ENCODE results near the gene EIPR1. TPM values are rescaled to one million over a fixed set of nuclear protein-coding genes. Genes with fewer than 3 reads are reported as not detected.
A peak's percentile ranks its signal among the peaks of the same experiment; 100 is the strongest.
"Not testable (repeated sequence)": the region's sequence is repeated elsewhere in the genome, so short reads cannot be mapped to it uniquely, and the experiment has no call there.

EIPR1 gene
- total RNA-seq, 1 donor from 2014 or later = 30.3 TPM

DNA sequence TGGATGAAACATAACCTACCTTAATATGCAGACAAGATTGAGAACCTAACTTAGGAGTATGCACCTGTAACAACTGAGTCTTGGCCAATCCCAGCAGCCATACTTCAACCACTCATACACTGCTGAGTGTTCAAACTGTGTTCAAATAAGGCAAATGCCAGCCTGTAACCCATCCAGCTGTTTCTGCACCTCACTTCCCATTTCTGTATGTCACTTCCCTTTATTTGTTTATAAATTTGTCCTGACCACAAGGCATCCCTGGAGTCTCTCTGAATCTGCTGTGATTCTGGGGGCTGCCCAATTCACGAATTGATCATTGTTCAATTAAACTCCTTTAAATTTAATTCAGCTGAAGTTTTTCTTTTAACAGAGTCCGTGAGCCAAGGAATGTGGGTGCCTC is 20.2 kb downstream of the EIPR1 start:
- DNase-seq = not testable (repeated sequence)

DNA sequence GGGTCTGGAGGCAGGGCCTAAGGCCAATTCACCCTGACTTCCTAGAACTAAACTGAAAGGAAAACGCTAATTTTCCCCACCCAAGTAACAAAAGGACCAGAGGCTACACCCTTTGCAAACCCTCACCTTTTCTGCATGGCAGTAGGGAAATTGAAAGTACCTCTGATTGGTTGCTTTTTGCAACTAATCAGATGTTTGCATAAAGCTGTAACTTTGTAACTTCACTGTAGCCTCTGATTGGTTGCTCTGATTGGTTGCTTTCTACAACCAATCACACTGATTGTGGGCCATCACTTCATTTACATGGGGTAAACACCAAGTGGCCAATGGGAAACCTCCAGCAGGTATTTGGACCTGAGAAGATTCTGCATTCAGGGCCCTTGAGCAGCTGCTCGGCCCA is 20.8 kb downstream of the EIPR1 start:
- DNase-seq = no peak

DNA sequence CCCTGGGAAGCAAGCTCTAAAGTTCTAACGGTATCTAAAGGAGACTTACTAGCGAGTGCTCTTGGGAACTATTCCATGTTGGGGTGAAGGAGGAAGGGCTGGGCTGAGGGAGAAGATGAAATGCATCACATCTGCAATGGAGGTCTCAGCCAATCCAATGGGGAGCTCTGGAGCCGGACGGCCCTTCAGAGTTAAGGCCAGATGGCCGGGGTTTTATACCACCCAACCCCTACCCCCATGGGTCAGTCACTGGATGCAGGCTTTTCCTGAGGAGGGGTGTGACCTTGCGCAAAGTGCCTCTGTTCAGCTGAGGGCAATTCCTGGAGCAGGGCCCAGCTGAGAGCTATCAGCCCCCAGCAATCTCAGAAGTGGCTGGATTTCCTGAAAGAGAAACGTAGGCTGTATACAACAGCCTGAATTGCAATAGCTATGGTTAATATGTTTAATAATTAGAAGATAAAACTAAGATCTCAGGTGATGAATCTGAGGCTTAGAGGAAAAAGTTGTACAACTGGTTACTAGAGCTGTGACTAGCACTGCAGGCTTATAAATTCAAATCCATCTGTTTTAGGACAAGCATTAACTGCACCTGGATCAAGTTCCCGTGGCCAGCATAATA is 21.6 kb downstream of the EIPR1 start:
- no peak for DNase-seq

DNA sequence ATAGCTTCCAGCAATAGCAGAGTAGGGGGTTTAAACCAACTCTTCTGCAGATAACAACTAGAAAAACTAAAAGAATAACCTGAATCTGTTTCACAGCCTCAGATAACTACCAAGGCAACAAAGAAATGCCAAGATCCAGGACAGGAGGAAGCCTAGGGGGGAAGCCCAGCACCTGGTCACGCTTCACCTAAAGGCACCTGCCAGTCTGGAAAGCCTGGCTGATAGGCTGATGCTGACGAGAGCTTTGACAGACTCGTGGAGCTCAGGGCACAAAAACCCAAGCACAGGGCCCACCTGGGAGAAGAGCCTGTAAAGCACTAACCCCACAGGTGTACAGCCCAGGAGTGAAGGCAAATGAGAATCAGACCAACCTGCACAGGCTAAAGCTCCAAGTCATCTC is 22.6 kb downstream of the EIPR1 start:
- DNase-seq = no peak

DNA sequence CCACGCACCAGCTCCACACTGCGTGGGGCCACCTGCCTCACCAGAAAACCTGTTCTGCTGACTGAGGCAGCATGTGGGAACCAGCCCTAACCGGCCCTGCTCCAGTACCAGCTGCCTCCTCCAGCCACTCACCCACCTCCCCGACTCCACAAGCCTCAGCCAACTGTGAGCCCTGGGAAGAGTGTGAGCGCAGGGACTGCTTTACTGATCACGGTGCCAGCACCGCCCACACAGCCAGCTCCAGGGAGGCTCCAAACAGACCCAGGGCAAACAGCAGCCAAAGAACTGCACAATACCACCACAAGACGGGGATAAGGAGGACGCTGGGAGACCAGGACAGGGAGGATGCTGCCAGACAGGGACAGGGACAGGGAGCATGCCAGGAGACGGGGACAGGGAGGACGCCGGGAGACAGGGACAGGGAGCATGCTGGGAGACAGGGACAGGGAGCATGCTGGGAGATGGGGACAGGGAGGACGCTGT is 28.4 kb downstream of the EIPR1 start:
- DNase-seq = peak; percentile 80

DNA sequence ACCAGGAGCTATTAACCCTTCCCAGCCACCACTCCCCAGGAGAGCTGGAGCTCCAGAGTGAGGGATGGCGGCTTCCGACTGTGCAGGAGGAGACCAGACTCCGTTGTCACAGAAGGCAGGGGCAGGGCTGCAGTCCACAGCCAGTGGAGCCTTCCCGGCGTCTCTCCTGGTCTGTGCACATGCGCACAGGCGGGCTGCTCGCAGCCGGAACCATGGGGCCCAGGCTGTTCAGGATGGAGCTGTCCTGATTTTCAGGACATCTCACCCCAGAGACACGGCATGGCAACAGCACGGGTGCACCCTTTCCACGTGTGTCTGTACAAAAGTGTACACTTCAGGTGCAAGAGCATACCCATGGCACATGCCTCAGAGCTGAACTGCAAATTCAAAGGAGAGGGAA is 28.9 kb downstream of the EIPR1 start:
- peak; percentile 59 for DNase-seq

DNA sequence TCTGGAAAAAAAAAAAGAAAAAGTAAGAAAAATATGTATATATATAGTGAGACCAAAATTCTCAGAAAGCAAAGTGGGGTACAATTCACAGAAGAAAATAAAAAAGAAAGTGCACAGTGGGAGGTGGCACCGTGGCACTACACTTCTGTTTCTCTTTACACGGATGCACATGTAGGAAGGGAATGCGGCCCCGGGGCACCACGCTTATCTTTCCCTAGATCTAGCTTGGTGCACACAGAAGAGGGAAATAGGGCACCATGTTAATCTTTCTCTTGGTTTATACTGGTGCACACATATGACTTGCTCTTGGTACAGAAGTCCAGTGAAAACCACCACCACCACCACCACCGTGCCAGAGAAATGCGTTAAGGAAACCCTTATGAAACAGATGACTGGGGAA is 32.0 kb downstream of the EIPR1 start:
- DNase-seq = no peak

DNA sequence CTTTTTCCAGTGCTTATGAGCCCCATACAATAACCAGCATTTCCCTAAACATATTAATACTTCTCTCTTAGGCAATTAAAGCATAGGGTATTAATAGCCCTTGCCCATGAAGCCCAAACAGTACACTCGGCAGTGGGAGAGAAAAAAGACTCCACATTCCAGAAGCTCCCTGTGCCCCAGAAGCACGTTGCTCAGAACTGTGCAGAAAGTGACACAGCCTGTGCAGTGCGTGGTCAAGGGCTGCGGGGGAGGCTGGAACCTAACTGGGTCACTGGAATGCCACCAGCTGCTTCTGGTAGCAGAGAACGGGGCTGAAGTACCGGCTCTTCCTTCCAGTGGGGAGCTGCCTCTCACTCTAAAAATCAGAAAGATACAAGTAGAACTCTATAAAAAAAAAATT is 32.7 kb downstream of the EIPR1 start:
- DNase-seq = peak; percentile 49

DNA sequence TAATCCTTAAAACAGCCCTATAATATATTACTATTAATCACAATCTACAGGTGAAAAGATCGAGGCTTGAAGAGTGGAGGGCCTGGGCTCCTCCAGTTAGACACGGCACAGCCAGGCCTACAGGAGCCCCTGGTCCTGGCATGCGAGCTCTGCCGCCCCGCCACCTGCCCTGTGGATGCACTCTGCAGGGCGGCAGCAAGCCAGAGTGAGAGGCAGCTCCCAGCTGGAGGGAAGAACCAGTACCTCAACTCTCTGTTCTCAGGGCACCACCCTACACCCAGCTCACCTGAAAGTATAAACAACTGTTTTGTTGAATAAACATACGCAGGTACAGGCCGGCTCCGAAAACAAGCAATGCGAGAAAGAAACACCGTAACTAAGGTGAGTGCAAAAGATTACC is 34.6 kb downstream of the EIPR1 start:
- no peak for DNase-seq

DNA sequence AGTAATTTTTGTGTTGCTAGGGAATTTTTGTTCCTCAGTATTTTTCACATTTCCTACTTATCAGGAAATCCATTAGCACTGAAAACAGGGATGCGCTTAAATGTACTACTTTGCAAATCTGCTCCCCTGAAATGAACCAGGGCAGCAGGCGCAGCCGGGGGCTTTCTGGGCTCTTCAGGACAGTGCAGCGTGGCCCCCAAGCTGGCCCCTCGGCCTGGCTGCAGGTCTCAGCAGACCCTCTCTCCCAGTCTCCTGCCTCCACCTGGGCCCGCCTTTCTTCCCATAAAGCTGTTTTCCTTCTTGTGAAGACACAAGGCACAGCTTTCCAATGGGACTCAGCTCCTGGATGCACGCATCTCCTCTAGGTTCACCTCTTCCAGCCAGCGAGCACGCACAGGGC is 35.3 kb downstream of the EIPR1 start:
- DNase-seq = no peak

DNA sequence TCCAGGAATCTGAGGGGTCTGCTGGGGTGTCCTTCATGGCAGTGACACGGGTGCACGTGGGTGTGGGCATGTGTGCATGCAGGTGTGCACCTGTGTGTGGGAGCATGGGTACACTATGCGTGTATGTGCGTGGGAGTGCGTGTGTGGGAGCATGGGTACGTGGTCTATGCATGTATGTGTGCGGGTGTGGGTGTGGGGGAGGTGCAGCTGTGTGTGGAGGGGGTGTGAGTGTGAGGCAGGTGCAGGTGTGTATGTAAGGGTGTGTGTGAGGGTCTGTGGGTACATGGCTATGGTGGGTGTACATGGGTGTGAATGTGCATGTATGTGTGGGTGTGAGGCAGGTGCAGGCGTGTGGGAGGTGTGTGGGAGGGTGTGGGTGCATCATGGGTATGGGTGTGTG is 36.3 kb downstream of the EIPR1 start:
- DNase-seq = no peak

DNA sequence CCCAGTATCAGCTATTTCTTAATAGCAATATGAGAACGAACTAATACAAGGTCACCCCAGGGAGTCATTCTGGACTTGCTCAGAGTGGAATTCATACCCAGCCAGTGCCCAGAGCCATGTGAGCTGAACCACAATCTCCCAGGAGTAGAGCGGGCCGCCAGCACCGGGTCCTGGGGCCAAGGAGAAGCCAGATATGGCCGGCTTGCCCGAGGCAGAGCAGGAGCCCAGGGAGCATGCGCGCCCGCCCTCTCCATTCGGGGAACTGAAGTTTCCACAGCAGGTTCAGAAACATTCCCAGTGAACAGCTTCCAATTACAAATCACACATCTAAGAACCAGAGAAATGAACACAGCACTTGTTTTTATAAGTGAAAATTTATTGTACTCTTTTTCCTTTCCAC is 37.5 kb downstream of the EIPR1 start:
- no peak for DNase-seq

DNA sequence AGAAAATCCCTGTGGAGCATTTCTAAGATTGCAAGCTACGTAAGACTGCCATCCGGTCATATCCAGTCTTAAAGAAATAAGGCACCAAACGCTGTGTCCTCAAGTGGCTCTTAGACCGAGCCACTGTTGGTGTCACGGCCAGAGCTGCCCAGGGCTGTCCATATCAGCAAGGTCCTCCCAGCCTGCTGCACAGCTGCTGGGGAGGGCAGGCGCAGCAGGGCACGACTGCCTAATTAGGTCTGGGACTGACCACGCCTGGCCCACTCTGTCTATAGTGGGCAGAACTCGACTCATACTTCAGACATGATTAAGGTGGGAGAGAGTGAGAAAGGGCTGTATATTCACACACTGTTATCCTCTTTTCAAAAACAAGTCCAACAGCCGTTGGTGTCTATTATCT is 39.3 kb downstream of the EIPR1 start:
- no peak for DNase-seq

DNA sequence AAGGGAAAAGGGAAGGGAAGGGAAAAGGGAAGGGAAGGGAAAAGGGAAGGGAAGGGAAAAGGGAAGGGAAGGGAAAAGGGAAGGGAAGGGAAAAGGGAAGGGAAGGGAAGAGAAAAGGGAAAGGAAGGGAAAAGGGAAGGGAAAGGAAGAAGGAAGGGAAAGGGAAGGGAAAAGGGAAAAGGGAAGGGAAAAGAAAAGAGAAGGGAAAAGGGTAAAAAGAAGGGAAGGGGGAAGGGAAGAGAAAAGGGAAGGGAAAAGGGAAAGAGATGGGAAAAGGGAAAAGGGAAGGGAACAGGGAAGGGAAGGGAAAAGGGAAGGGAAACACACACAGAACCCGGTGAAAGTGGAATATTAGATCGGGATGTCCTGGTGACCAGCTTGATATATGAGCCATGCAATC is 40.8 kb downstream of the EIPR1 start:
- no peak for DNase-seq

DNA sequence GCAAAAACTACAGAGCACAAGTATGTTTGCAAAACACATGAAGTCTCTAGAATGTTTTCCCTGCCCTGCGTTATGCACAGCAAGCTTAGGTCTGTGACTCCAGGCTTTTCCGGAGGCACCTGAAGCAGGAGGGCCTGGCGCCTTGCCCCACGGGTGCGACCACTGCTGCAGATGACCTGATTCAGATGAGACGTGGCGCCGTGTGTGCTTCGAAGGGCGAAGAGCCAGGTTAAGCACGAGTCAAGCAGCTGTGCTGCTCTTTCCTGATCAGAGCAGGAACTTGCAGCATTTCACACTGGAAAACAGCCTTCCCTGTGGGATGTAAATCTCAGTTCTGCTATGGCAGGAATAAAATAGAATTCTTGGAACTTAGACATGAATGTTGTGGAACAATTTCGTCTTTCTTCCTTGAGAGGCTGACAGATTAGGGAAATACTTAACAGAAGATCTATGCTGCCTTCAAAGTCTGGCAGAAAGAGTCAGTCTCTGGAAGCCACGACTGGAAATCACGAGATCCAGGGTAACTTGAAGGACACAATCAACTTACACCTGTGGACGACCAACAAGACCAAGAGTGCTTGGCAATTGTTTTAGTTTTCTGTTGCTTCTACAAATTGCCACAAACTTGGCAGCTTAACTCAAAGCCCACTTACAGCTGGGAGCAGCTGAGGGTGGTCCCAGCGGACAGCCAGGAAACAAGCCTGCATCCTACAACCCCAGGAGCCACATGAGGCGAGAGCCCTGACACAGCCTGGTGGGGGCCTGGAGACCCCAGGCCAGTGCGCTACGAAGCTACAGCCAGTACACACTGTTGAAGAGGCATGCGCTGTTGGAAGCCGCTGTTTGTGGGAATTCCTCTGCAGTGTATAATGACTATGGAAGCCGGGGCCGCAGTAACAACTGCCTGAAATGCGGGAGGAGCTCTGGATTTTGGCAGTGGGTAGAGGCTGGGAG is 42.9 kb downstream of the EIPR1 start:
- DNase-seq = no peak

DNA sequence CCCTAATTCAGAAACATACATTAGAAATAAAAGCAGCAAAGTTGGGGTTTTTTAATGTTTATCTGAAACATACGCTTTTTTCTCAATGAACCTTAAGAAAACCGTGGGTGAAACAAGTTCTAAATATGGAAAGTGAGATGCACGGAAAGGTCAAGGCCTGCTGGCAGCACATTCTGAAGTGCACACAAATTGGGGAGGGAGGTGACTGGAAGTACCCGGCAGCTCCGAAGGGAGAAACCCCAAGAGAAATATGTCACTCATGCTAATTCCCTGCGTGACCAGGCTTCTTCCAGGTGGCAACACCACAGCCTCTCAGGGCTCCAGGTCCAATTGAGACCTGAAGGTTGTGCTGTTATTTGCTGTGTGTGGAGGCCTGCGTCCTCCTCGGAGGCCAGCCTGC is 45.5 kb downstream of the EIPR1 start:
- DNase-seq = no peak

DNA sequence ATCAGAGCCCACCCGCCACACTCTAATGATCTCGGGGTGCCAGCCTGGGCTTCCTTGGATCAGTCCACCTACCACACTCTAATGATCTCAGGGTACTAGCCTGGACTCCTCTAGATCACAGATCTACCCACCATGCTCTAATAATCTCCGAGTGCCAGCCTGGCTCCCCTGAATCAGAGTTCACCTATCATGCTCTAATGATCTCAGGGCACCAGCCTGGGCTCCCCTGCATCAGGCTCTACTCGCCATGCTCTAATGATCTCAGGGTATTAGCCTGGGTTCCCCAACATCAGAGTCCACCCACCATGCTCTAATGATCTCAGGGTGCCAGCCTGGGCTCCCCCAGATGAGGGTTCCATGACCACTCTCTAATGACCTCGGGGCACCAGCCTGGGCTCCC is 48.1 kb downstream of the EIPR1 start:
- no peak for DNase-seq

DNA sequence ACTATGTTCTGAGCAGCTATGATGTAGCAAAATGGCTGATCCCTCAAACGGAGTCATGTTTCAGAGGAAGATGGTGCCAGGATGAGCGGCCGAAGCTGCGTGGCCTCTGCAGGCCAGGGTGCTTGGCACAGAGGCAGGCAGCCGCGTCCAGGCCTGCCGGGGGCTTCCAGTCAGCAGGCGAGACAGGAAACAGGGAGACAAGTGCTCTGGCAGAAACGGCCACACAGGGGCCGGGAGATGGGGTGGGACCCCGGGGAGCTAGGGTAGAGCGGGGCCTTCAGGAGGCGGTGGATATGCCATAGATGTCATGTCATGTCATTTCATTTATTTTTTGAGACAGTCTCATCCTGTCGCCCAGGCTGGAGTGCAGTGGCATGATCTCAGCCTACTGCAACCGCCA is 50.7 kb downstream of the EIPR1 start:
- no peak for DNase-seq

DNA sequence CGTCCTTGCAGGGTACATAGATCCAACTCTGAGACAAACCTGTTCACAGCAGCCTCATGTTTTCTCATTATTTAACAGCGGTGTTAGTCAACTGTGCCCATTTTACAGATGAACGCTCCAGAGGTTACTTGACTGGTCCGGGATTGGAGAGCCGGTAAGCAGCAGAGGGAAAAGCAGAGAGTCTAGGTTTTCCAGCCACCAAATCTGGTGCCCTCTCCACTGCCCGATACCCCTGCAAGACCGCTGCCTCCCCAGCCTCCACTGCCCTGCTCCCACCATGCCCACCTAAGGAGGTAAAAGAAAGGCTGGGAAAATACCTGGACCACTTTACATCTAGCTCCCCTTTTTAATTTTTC is 51.5 kb downstream of the EIPR1 start:
- DNase-seq = no peak

DNA sequence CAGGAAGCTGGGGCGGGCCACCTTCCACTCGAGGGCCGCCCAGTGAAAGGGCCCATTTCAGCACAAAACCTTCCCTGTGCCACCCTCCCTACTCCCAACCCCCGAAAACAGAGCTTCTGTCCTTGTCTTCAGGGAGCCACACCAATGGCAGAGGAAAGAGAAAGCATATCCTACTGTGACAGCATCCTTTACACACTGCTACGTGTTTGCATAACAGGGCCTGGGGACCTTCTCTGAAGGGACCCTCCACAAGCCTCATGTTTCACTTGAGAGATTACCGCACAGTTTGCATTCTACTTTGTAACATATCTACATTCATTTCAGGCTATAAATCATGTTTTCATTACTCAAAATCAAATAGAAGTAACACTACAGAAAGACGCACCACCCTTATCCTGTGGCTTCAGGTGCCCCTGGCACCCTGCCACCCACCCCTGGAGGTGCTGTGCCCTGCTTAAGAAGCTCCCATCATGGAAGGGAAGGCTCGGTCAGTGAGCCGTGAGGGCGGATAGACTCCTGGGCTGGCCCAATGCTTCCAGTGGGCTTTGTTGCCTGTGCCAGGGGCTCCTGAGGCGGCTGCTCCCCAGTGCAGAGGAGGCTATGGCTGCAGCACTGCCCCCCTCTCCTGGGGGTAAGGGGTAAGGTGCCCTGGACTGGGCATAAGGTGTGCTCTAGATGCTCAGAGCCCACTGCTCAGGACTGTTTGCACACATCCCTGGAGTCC is 52.0 kb downstream of the EIPR1 start:
- no peak for DNase-seq

DNA sequence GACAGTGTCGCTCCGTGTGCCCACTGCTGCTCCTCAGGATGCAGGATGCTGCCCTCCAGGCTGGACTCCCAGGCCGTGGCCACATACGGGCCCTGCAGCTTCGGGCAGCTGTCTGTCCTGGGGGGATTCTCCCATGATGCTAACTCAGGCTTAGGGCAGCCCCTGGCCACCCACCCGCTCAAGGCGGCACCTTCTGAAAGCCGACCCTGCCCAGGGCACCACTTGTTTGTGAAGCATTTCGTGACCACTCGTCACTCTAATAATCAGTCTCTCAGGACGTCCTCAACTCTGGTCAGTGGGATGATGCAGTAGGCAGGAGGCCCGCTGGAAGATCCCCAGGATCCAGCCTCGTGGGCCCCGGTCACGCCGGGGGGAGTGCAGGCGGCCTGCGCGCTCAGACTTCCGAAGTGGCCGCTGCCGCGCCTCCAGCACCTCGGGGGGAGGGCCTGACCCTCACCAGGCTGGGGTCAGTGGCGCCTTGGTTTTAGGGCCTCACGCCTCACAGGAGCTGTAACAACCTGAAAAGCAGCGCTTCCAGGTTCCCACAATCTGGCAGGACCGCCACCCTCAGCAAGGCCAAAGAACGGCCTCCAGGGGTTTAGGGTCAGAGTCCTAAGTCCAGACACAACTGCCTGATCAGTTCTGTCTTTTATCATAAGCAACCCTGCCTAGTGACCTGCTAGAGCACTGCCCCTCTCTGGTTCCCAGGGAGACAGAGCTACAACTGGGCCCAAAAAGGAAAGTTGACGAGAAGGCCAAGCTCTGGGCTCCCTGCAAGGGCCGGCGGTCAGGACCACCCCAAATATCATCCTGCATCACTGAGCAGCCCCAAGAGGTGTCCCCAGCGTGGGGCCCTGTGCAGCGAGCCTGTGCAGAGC is 53.0 kb downstream of the EIPR1 start:
- no peak for DNase-seq

DNA sequence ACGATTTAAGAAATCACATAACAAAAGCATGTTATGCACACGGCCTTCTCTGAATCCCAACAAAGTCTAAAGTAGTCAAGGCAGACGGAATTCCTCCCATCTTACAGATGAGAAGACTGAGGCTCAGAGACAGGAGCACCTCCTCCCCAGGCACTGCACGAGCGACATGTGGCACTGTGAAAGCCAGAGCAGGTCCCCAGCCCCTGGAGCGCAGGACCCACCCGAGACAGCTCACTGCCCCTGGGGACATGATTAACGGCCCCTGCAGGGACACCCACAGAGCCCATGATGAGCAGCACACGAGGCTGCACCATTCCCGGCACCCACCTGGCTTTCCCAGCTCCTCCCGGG is 53.6 kb downstream of the EIPR1 start:
- DNase-seq = no peak
